ENCODE measurements around the gene HSPH1.
"Not testable (repeated sequence)": the region's sequence is repeated elsewhere in the genome, so short reads cannot be mapped to it uniquely, and the experiment has no call there.

HSPH1 gene

DNA sequence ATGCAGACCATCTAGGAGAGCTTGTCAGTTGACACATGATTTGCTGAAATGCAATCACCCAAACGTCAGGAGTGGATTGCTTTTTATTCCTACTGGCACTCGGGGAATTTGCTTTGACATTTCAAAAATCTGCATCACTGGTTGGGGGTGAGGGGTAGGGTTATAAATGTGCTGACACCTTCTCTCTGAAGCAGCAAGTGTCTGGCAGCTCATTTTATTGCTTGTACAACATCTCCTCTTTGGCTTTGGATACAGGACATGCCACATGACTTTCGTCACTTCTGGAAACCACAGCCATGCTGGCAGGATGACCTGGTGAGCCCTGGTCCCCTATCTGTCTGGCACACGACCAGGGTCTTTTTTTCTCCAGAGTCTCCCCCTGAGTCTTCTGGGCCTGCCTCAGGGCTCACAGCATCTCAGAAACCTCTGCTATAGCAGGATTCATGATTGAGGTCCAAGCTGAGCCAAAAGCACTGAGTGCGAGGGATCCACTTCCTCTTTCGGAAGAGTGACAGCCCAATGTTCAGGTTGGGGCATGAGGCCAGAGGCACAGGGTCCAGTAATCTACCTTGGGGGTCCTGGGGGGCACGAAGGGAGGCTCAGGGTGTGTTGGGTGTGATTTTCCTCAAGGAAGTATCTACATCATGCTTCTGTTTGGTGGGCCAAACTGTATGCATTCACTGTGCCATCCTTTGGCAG is 60.1 kb downstream of the HSPH1 start:
- no peak for DNase-seq (ENCODE audit: low spot score)
- Histone ChIP-seq H3K27me3 (ENCODE audit: control insufficient read depth in 3 of 3, insufficient read depth in 3 of 3, low read depth in 1 of 3, low read length in 3 of 3) (peaks cover 0 to 14% (median 0%) of the 10 kb centered on the region in 3 experiments), H2AFZ (ENCODE audit: low read length) (no peak overlapping the region), H3K27ac (replicated peaks; ENCODE audit: low read length) (no peak overlapping the region), H2BK120ac (ENCODE audit: low read depth, low read length) (no peak overlapping the region), H3K4ac (ENCODE audit: low read length) (no peak overlapping the region), H2BK5ac (ENCODE audit: low read length) (no peak overlapping the region), H3K79me1 (ENCODE audit: low read depth, low read length) (no peaks in the 10 kb centered on the region), H3K4me3 (ENCODE audit: low read length in 2 of 2) (no peak overlapping the region), H3K4me1 (ENCODE audit: control insufficient read depth in 2 of 2, insufficient read depth in 1 of 2, low read depth in 1 of 2, low read length in 2 of 2) (no peaks in the 10 kb centered on the region), H2AK5ac (ENCODE audit: low read depth, low read length) (no peak overlapping the region), H4K8ac (ENCODE audit: low read depth, low read length) (no peak overlapping the region), H3K23ac (ENCODE audit: low read depth, low read length, poor library complexity) (no peak overlapping the region), H4K91ac (ENCODE audit: low read depth, low read length, poor library complexity) (no peak overlapping the region), H3K36me3 (replicated peaks in 1 of 2; ENCODE audit: control insufficient read depth in 2 of 2, insufficient read depth in 2 of 2, low read length in 2 of 2) (no peaks in the 10 kb centered on the region), H3K14ac (ENCODE audit: low read length) (no peak overlapping the region), H3K4me2 (ENCODE audit: insufficient read depth, low read length, poor library complexity, severe bottlenecking) (no peak overlapping the region), H2BK15ac (ENCODE audit: low read length) (no peak overlapping the region), H3K9me3 (replicated peaks in 1 of 2; ENCODE audit: control insufficient read depth in 2 of 2, insufficient read depth in 1 of 2, low read depth in 1 of 2, low read length in 2 of 2) (no peaks in the 10 kb centered on the region), H3K18ac (ENCODE audit: low read length) (no peak overlapping the region), H3K9ac (ENCODE audit: low read depth, low read length, poor library complexity) (no peak overlapping the region), H2BK12ac (ENCODE audit: low read length) (no peak overlapping the region)
- no CpG with 5 or more reads among the region's 7 CpGs for WGBS, 2 donors (ENCODE audit: extremely low coverage in 2 of 2, insufficient read length in 2 of 2, insufficient replicate concordance in 1 of 2)

DNA sequence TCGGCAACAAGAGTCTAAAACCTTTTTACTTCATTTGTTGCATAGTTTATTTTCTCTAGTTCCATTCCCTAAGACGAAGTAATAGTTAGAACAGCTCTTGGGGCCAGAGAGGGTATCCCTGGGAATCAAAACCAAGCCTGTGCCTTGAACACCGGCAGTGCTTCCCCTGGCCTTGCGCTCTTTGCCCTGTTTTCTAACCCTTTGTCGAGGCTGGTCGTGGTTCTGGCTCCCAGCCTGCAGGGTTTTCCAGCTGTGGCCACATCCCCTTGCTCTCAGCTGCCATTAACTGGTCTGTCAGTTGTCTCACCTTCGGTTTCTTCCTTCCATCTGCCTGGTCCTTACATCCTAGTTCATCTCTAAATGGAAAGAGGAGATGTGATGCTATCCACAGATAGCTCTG is 61.0 kb downstream of the HSPH1 start:
- H4K8ac ChIP-seq (ENCODE audit: low read depth, low read length) = no peak overlapping the region
- DNase-seq (ENCODE audit: low spot score) = no peak
- no peak overlapping the region for H2BK12ac ChIP-seq (ENCODE audit: low read length)
- H3K4me1 ChIP-seq (ENCODE audit: control insufficient read depth in 2 of 2, insufficient read depth in 1 of 2, low read depth in 1 of 2, low read length in 2 of 2) = no peaks in the 10 kb centered on the region
- H3K36me3 ChIP-seq (replicated peaks in 1 of 2; ENCODE audit: control insufficient read depth in 2 of 2, insufficient read depth in 2 of 2, low read length in 2 of 2) = no peaks in the 10 kb centered on the region
- no peak overlapping the region for H3K27ac ChIP-seq (replicated peaks; ENCODE audit: low read length)
- no peak overlapping the region for H3K4me2 ChIP-seq (ENCODE audit: insufficient read depth, low read length, poor library complexity, severe bottlenecking)
- peaks cover 0 to 14% (median 0%) of the 10 kb centered on the region in 3 experiments for H3K27me3 ChIP-seq (ENCODE audit: control insufficient read depth in 3 of 3, insufficient read depth in 3 of 3, low read depth in 1 of 3, low read length in 3 of 3)
- H2BK15ac ChIP-seq (ENCODE audit: low read length) = no peak overlapping the region
- H3K18ac ChIP-seq (ENCODE audit: low read length) = no peak overlapping the region
- no peaks in the 10 kb centered on the region for H3K9me3 ChIP-seq (replicated peaks in 1 of 2; ENCODE audit: control insufficient read depth in 2 of 2, insufficient read depth in 1 of 2, low read depth in 1 of 2, low read length in 2 of 2)
- no peak overlapping the region for H2AK5ac ChIP-seq (ENCODE audit: low read depth, low read length)
- no peak overlapping the region for H2AFZ ChIP-seq (ENCODE audit: low read length)
- H3K4ac ChIP-seq (ENCODE audit: low read length) = no peak overlapping the region
- H3K9ac ChIP-seq (ENCODE audit: low read depth, low read length, poor library complexity) = no peak overlapping the region
- H2BK5ac ChIP-seq (ENCODE audit: low read length) = no peak overlapping the region
- no peak overlapping the region for H3K4me3 ChIP-seq (ENCODE audit: low read length in 2 of 2)
- no peaks in the 10 kb centered on the region for H3K79me1 ChIP-seq (ENCODE audit: low read depth, low read length)
- no peak overlapping the region for H3K23ac ChIP-seq (ENCODE audit: low read depth, low read length, poor library complexity)
- no peak overlapping the region for H2BK120ac ChIP-seq (ENCODE audit: low read depth, low read length)
- H3K14ac ChIP-seq (ENCODE audit: low read length) = no peak overlapping the region
- no CpG with 5 or more reads among the region's 7 CpGs for WGBS, 2 donors (ENCODE audit: extremely low coverage in 2 of 2, insufficient read length in 2 of 2, insufficient replicate concordance in 1 of 2)
- H4K91ac ChIP-seq (ENCODE audit: low read depth, low read length, poor library complexity) = no peak overlapping the region

DNA sequence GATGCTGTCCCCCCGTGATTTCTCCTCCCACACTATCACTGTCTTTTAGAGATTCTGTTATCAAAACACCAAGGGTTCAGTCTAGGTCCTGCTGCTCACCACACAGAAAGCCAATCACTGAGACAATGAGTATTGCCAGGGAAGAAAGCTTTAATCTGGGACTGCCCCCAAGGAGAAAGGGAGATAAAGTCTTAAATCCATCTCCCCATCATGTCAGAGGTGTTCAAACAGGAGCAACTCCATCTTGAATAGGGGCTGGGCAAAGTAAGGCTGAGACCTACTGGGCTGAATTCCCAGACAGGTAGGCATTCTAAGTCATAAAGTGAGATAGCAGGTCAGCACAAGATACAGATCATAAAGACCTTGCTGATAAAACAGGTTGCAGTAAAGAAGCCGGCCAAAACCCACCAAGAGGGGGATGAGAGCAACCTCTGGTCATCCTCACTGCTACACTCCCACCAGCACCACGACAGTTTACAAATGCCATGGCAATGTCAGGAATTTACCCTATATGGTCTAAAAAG is 63.7 kb downstream of the HSPH1 start:
- H2BK120ac ChIP-seq (ENCODE audit: low read depth, low read length); H4K8ac ChIP-seq (ENCODE audit: low read depth, low read length); H3K23ac ChIP-seq (ENCODE audit: low read depth, low read length, poor library complexity): not testable (repeated sequence)

DNA sequence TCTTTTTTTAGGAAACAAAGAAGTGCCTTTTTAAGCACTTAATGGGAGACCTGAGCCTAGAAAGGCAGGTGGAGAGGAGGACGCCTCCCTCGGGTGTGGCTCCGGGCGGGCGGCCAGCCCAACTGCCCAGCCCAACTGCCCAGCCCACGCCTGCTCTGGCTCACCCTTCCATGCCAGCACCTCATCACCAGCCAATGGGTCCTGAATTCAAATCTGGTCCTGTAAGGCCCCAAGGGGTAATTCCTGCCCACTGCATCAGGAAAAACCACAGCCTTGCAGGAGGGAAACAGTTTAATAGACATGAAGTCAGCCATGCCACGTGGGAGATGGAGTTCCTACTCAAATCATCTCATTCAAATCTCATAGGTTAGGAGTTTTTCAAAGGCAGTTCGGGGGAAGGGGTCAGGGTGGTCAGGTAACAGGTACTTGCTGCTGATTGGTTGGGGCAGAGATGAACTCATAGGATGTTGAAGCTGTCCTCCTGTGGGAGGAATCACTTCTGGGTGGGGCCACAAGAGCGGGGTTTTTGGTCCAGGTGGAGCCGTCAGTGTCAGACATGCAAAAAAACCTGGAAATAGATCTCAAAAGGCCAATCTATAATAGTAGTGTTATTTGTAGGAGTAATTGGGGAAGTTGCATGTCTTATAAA is 64.9 kb downstream of the HSPH1 start:
- H3K36me3 ChIP-seq (replicated peaks in 1 of 2; ENCODE audit: control insufficient read depth in 2 of 2, insufficient read depth in 2 of 2, low read length in 2 of 2) = no peaks in the 10 kb centered on the region
- H2BK5ac ChIP-seq (ENCODE audit: low read length) = no peak overlapping the region
- H3K18ac ChIP-seq (ENCODE audit: low read length) = no peak overlapping the region
- no peak overlapping the region for H3K23ac ChIP-seq (ENCODE audit: low read depth, low read length, poor library complexity)
- H2BK15ac ChIP-seq (ENCODE audit: low read length) = no peak overlapping the region
- no peak overlapping the region for H3K4me3 ChIP-seq (ENCODE audit: low read length in 2 of 2)
- H3K4ac ChIP-seq (ENCODE audit: low read length) = no peak overlapping the region
- no peak overlapping the region for H4K91ac ChIP-seq (ENCODE audit: low read depth, low read length, poor library complexity)
- no peak for DNase-seq (ENCODE audit: low spot score)
- H3K4me1 ChIP-seq (ENCODE audit: control insufficient read depth in 2 of 2, insufficient read depth in 1 of 2, low read depth in 1 of 2, low read length in 2 of 2) = peaks cover 0 to 12% of the 10 kb centered on the region in 2 donors
- peaks cover 0 to 14% (median 2%) of the 10 kb centered on the region in 3 experiments for H3K27me3 ChIP-seq (ENCODE audit: control insufficient read depth in 3 of 3, insufficient read depth in 3 of 3, low read depth in 1 of 3, low read length in 3 of 3)
- H2BK12ac ChIP-seq (ENCODE audit: low read length) = no peak overlapping the region
- no peak overlapping the region for H3K9ac ChIP-seq (ENCODE audit: low read depth, low read length, poor library complexity)
- no CpG with 5 or more reads among the region's 10 CpGs for WGBS, 2 donors (ENCODE audit: extremely low coverage in 2 of 2, insufficient read length in 2 of 2, insufficient replicate concordance in 1 of 2)
- no peak overlapping the region for H3K14ac ChIP-seq (ENCODE audit: low read length)
- H3K27ac ChIP-seq (replicated peaks; ENCODE audit: low read length) = no peak overlapping the region
- no peak overlapping the region for H2AFZ ChIP-seq (ENCODE audit: low read length)
- no peak overlapping the region for H3K4me2 ChIP-seq (ENCODE audit: insufficient read depth, low read length, poor library complexity, severe bottlenecking)
- no peaks in the 10 kb centered on the region for H3K9me3 ChIP-seq (replicated peaks in 1 of 2; ENCODE audit: control insufficient read depth in 2 of 2, insufficient read depth in 1 of 2, low read depth in 1 of 2, low read length in 2 of 2)
- no peak overlapping the region for H2AK5ac ChIP-seq (ENCODE audit: low read depth, low read length)
- H4K8ac ChIP-seq (ENCODE audit: low read depth, low read length) = no peak overlapping the region
- H2BK120ac ChIP-seq (ENCODE audit: low read depth, low read length) = no peak overlapping the region
- no peaks in the 10 kb centered on the region for H3K79me1 ChIP-seq (ENCODE audit: low read depth, low read length)

More for the DNA sequence above, 63.7 kb downstream of the HSPH1 start:
- not testable (repeated sequence) for H2AFZ ChIP-seq (ENCODE audit: low read length); H2BK5ac ChIP-seq (ENCODE audit: low read length); DNase-seq (ENCODE audit: low spot score); H3K79me1 ChIP-seq (ENCODE audit: low read depth, low read length); H3K4me3 ChIP-seq (ENCODE audit: low read length in 2 of 2); H2BK15ac ChIP-seq (ENCODE audit: low read length); H3K27ac ChIP-seq (replicated peaks; ENCODE audit: low read length); H3K4ac ChIP-seq (ENCODE audit: low read length); H2BK12ac ChIP-seq (ENCODE audit: low read length); H3K9ac ChIP-seq (ENCODE audit: low read depth, low read length, poor library complexity); H2AK5ac ChIP-seq (ENCODE audit: low read depth, low read length); H3K36me3 ChIP-seq (replicated peaks in 1 of 2; ENCODE audit: control insufficient read depth in 2 of 2, insufficient read depth in 2 of 2, low read length in 2 of 2); H3K4me2 ChIP-seq (ENCODE audit: insufficient read depth, low read length, poor library complexity, severe bottlenecking); H4K91ac ChIP-seq (ENCODE audit: low read depth, low read length, poor library complexity); H3K9me3 ChIP-seq (replicated peaks in 1 of 2; ENCODE audit: control insufficient read depth in 2 of 2, insufficient read depth in 1 of 2, low read depth in 1 of 2, low read length in 2 of 2); H3K18ac ChIP-seq (ENCODE audit: low read length); H3K14ac ChIP-seq (ENCODE audit: low read length)
- no CpG with 5 or more reads among the region's 3 CpGs for WGBS, 2 donors (ENCODE audit: extremely low coverage in 2 of 2, insufficient read length in 2 of 2, insufficient replicate concordance in 1 of 2)
- Histone ChIP-seq H3K27me3 (ENCODE audit: control insufficient read depth in 3 of 3, insufficient read depth in 3 of 3, low read depth in 1 of 3, low read length in 3 of 3) (peaks cover 0 to 14% (median 2%) of the 10 kb centered on the region in 3 experiments), H3K4me1 (ENCODE audit: control insufficient read depth in 2 of 2, insufficient read depth in 1 of 2, low read depth in 1 of 2, low read length in 2 of 2) (peaks cover 0 to 12% of the 10 kb centered on the region in 2 donors)

Measured in neuronal stem cell (in vitro differentiated cells).